IMR-90 (cell line): Measurements from ENCODE around the gene ATP11A. TPM values are rescaled to one million over a fixed set of nuclear protein-coding genes. Genes with fewer than 3 reads are reported as not detected.

Experiments
- ATAC-seq: fragments of 200-7000 bp; cut with Tn5 transposase; 2 replicates; pipeline ENCODE4 v1.9.1; 2020; ENCODE audit warnings: low read depth, mild to moderate bottlenecking, moderate library complexity
- BruUV-seq: library from RNA; stranded (reverse); fragments of 400-500 nt; replicated peaks from 2 replicates; lab custom pipeline; 2021; lab: Mats Ljungman, UMichigan
- CTCF ChIA-PET: fragments of 300-600 bp; formaldehyde crosslinking; extraction: SDS; loops from one replicate; lab custom pipeline; 2021; ENCODE audit warnings: antibody characterized with exemption; lab: Yijun Ruan, JAX
- POLR2A ChIA-PET: fragments of 300-600 bp; sonication (Branson Sonifier 250); formaldehyde crosslinking; loops from one replicate; lab custom pipeline; 2022; ENCODE audit warnings: antibody characterized with exemption; ENCODE audit not compliant: unreplicated experiment; lab: Charles Lee
- DNase-seq: peaks from one replicate; pipeline ENCODE4 v3.0.0; 2013
- H2AFZ ChIP-seq: replicated peaks from 2 replicates; pipeline ENCODE3; 2013; ENCODE audit warnings: low read length, mild to moderate bottlenecking; ENCODE audit not compliant: poor library complexity
- H2AK5ac ChIP-seq: 2 replicates; pipeline ENCODE4 v1.6.1; 2013; ENCODE audit warnings: low read depth, low read length, inconsistent platforms
- H2AK9ac ChIP-seq: replicated peaks from 2 replicates; pipeline ENCODE3; 2013; ENCODE audit warnings: mild to moderate bottlenecking, low read depth, low read length, moderate library complexity; ENCODE audit not compliant: poor library complexity
- H2BK120ac ChIP-seq: 2 replicates; pipeline ENCODE4 v1.6.1; 2013; ENCODE audit warnings: low read depth, low read length, inconsistent platforms
- H2BK15ac ChIP-seq: 3 replicates; pipeline ENCODE4 v1.6.1; 2013; ENCODE audit warnings: low read depth, low read length, inconsistent platforms
- H2BK20ac ChIP-seq: 2 replicates; pipeline ENCODE4 v1.6.1; 2013; ENCODE audit warnings: low read depth, mild to moderate bottlenecking, inconsistent platforms, low read length, moderate library complexity
- H2BK5ac ChIP-seq: 2 replicates; pipeline ENCODE4 v1.6.1; 2013; ENCODE audit warnings: mild to moderate bottlenecking, low read depth, low read length, inconsistent platforms; ENCODE audit not compliant: poor library complexity, severe bottlenecking
- H3K14ac ChIP-seq: replicated peaks from 2 replicates; pipeline ENCODE4 v1.6.1; 2013; ENCODE audit warnings: low read depth, low read length, inconsistent platforms
- H3K18ac ChIP-seq: 2 replicates; pipeline ENCODE4 v1.6.1; 2013; ENCODE audit warnings: low read depth, low read length, control low read depth
- H3K23ac ChIP-seq: 2 replicates; pipeline ENCODE4 v1.6.1; 2013; ENCODE audit warnings: low read depth, low read length, inconsistent platforms
- H3K27ac ChIP-seq: 2 replicates; pipeline ENCODE4 v1.5.1; 2013; ENCODE audit warnings: mild to moderate bottlenecking, control low read depth, low read length; ENCODE audit not compliant: insufficient read depth
- H3K27me3 ChIP-seq: 2 replicates; pipeline ENCODE4 v1.6.1; 2013; ENCODE audit warnings: low read length; ENCODE audit not compliant: control insufficient read depth, insufficient read depth
- H3K36me3 ChIP-seq: 2 replicates; pipeline ENCODE4 v1.6.1; 2013; ENCODE audit warnings: low read length, mixed read lengths; ENCODE audit not compliant: control insufficient read depth, insufficient read depth
- H3K4ac ChIP-seq: 2 replicates; pipeline ENCODE4 v1.6.1; 2013; ENCODE audit warnings: low read depth, low read length, inconsistent platforms
- H3K4me1 ChIP-seq: 2 replicates; pipeline ENCODE4 v1.6.1; 2013; ENCODE audit warnings: low read length, mixed read lengths; ENCODE audit not compliant: control insufficient read depth, insufficient read depth
- H3K4me2 ChIP-seq: 2 replicates; pipeline ENCODE4 v1.6.1; 2013; ENCODE audit warnings: low read depth, mild to moderate bottlenecking, control low read depth, low read length, moderate library complexity
- H3K4me3 ChIP-seq: 2 replicates; pipeline ENCODE4 v1.5.1; 2013; ENCODE audit warnings: low read depth, mild to moderate bottlenecking, control low read depth, low read length, moderate library complexity; ENCODE audit not compliant: insufficient read depth
- H3K56ac ChIP-seq: 2 replicates; pipeline ENCODE4 v1.6.1; 2013; ENCODE audit warnings: low read length, inconsistent platforms; ENCODE audit not compliant: insufficient read depth; ENCODE audit errors: extremely low read depth
- H3K79me1 ChIP-seq, 2 experiments: 2 replicates each; pipeline ENCODE4 v1.6.1; 2013; ENCODE audit warnings: low read length in 2 of 2, inconsistent platforms in 1 of 2, low read depth in 1 of 2
- H3K9ac ChIP-seq: 2 replicates; pipeline ENCODE4 v1.6.1; 2013; ENCODE audit warnings: low read depth, low read length, control low read depth
- H3K9me1 ChIP-seq: 2 replicates; pipeline ENCODE4 v1.6.1; 2013; ENCODE audit warnings: low read length, inconsistent platforms; ENCODE audit not compliant: insufficient read depth
- H3K9me3 ChIP-seq: 2 replicates; pipeline ENCODE4 v1.6.1; 2013; ENCODE audit warnings: low read length; ENCODE audit not compliant: control insufficient read depth, insufficient read depth
- H4K20me1 ChIP-seq: 2 replicates; pipeline ENCODE4 v1.6.1; 2013; ENCODE audit warnings: low read length, inconsistent platforms; ENCODE audit not compliant: insufficient read depth
- H4K5ac ChIP-seq: 2 replicates; pipeline ENCODE4 v1.6.1; 2013; ENCODE audit warnings: mild to moderate bottlenecking, low read depth, low read length, control low read depth
- H4K8ac ChIP-seq, 2 experiments: 2 replicates each; pipeline ENCODE4 v1.6.1; 2013; ENCODE audit warnings: low read depth in 2 of 2, low read length in 2 of 2, control low read depth in 1 of 2, inconsistent platforms in 1 of 2
- H4K91ac ChIP-seq: 2 replicates; pipeline ENCODE4 v1.6.1; 2013; ENCODE audit warnings: low read depth, low read length, inconsistent platforms; ENCODE audit not compliant: insufficient read depth
- SMC3 ChIP-seq: fragments of 150-350 bp; IDR thresholded peaks from 2 replicates; pipeline ENCODE4 v1.6.1; 2016; ENCODE audit warnings: low read depth, mild to moderate bottlenecking, antibody characterized with exemption, low read length, moderate library complexity
- WGBS, 2 experiments: methylation state at CpG; one replicate each; pipeline versions ENCODE4 v1.1.5 to v1.1.7; 2013; ENCODE audit warnings: missing lambda C conversion rate in 2 of 2; ENCODE audit not compliant: insufficient read length in 1 of 2; ENCODE audit errors: extremely low coverage in 2 of 2; 5-methylcytosine and 5-hydroxymethylcytosine counted together
- dilution Hi-C: fragments of 300-500 bp; cut with HindIII; formaldehyde crosslinking; loops from one replicate; pipeline ENCODE4 v1.14.3; 2018; ENCODE audit warnings: low sequenced_read_pairs; ENCODE audit not compliant: unreplicated experiment
- in situ Hi-C: fragments of 300-500 bp; cut with MboI; formaldehyde crosslinking; loops from 3 replicates; pipeline ENCODE4 v1.14.3; 2019; ENCODE audit warnings: low sequenced_read_pairs, inconsistent platforms, mixed read lengths
- intact Hi-C: fragments of 100-400 bp; cut with micrococcal nuclease; formaldehyde crosslinking; loops from 2 replicates; pipeline ENCODE4 v1.10.0; 2022
- polyA plus RNA-seq, 3 experiments: library from polyadenylated mRNA; depleted of rRNA; stranded (reverse); fragments of >200 nt; gene quantifications; 2 replicates each; pipeline ENCODE4 v1.2.3, GENCODE V29; 2012; ENCODE audit warnings: low replicate concordance in 1 of 3
- total RNA-seq: library from RNA; depleted of rRNA; stranded (reverse); fragments of >200 nt; gene quantifications from 2 replicates; pipeline ENCODE4 v1.2.3, GENCODE V29; 2012

Gene ATP11A
- total and polyA plus RNA-seq, 2 of the 4 experiments (the other 2 are of a cell fraction) = 8.4 to 12.0 TPM

GRCh38 chr13:112742583-112742982 lies 52.7 kb downstream of the ATP11A start:
- Histone ChIP-seq H2BK5ac (no peak overlapping the region), H2AFZ (no peak overlapping the region), H4K20me1 (peaks cover 41% of the 10 kb centered on the region), H2BK120ac (no peak overlapping the region), H4K5ac (no peak overlapping the region), H3K27ac (no peak overlapping the region), H3K36me3 (no peaks in the 10 kb centered on the region), H2BK20ac (no peak overlapping the region), H3K18ac (no peak overlapping the region), H2AK9ac (no peak overlapping the region), H3K56ac (no peak overlapping the region), H3K9ac (no peak overlapping the region), H3K79me1 (peaks cover 29 to 49% of the 10 kb centered on the region in 2 experiments), H3K4me3 (no peak overlapping the region), H3K14ac (no peak overlapping the region), H2BK15ac (no peak overlapping the region), H3K4ac (no peak overlapping the region; the same call in 1 of the 2 replicates), H3K23ac (no peak overlapping the region), H4K8ac (no peak overlapping the region), H3K9me3 (no peaks in the 10 kb centered on the region), H3K27me3 (no peaks in the 10 kb centered on the region), H3K9me1 (peaks cover 24% of the 10 kb centered on the region), H4K91ac (no peak overlapping the region), H3K4me2 (no peak overlapping the region), H3K4me1 (peaks cover 19% of the 10 kb centered on the region), H2AK5ac (0 out of 2 replicates have a peak overlapping the region, but pooled peaks have one; percentile 4)
- TF ChIP-seq SMC3 = no peak
- 98% methylated on average over 8 of the region's 14 CpGs; no CpG with 5 or more reads in 1 of the 2 experiments for WGBS, 2 experiments
- intact Hi-C loops (no loop called here), dilution Hi-C loops (no loop called here), in situ Hi-C loops (no loop called here)
- no TSS peak for BruUV-seq
- no peak for ATAC-seq
- no peak for DNase-seq
- CTCF ChIA-PET = no interaction called here
- POLR2A ChIA-PET = no interaction called here
